Nephron (organoid): Measurements from ENCODE around the gene ADM5.

Experiments
- H3K27ac Mint-ChIP-seq, 3 experiments: 2 replicates each; pipeline ENCODE4 v1.8.0; 2020; ENCODE audit warnings: mixed read lengths in 3 of 3, mild to moderate bottlenecking in 2 of 3, moderate library complexity in 1 of 3
- H3K27me3 Mint-ChIP-seq: 2 replicates; pipeline ENCODE4 v1.8.0; 2021; ENCODE audit warnings: low read depth, mild to moderate bottlenecking, moderate library complexity, mixed read lengths
- H3K36me3 Mint-ChIP-seq: 2 replicates; pipeline ENCODE4 v1.8.0; 2020; ENCODE audit warnings: low read depth, mixed read lengths
- H3K4me1 Mint-ChIP-seq: 2 replicates; pipeline ENCODE4 v1.8.0; 2020; ENCODE audit warnings: mixed read lengths
- H3K4me3 Mint-ChIP-seq, 3 experiments: 2 replicates each; pipeline ENCODE4 v1.8.0; 2020; ENCODE audit warnings: mild to moderate bottlenecking in 3 of 3, mixed read lengths in 3 of 3, moderate library complexity in 2 of 3
- H3K9me3 Mint-ChIP-seq: 2 replicates; pipeline ENCODE4 v1.8.0; 2020; ENCODE audit warnings: mixed read lengths
- CTCF ChIP-seq, 3 experiments: fragments of 200-600 bp; sonication (generic); IDR thresholded peaks; one replicate each; pipeline ENCODE4 v1.5.0; 2021; ENCODE audit warnings: antibody characterized with exemption in 3 of 3; ENCODE audit not compliant: unreplicated experiment in 3 of 3

The ADM5 gene

GRCh38 chr19:49696115-49696514 lies 6.7 kb downstream of the ADM5 start:
- H3K27ac Mint-ChIP-seq = no peak overlapping the region
- no peak overlapping the region for H3K4me3 Mint-ChIP-seq
- peaks cover 12% of the 10 kb centered on the region for H3K36me3 Mint-ChIP-seq
- TF ChIP-seq CTCF (IDR thresholded peaks at IDR 0.05; ENCODE audit: unreplicated experiment in 3 of 3) = no peak
- no peaks in the 10 kb centered on the region for H3K27me3 Mint-ChIP-seq
- peaks cover 10% of the 10 kb centered on the region for H3K4me1 Mint-ChIP-seq
- H3K9me3 Mint-ChIP-seq = no peaks in the 10 kb centered on the region

GRCh38 chr19:49696865-49697264 lies 7.5 kb downstream of the ADM5 start:
- TF ChIP-seq CTCF (IDR thresholded peaks at IDR 0.05; ENCODE audit: unreplicated experiment in 3 of 3) = no peak
- H3K9me3 Mint-ChIP-seq = no peaks in the 10 kb centered on the region
- peaks cover 6% of the 10 kb centered on the region for H3K4me1 Mint-ChIP-seq
- H3K27ac Mint-ChIP-seq = no peak overlapping the region
- H3K4me3 Mint-ChIP-seq = no peak overlapping the region
- H3K36me3 Mint-ChIP-seq = peaks cover 12% of the 10 kb centered on the region
- H3K27me3 Mint-ChIP-seq = no peaks in the 10 kb centered on the region

- Mint-ChIP-seq H3K4me1 (no peaks in the 10 kb centered on the region), H3K36me3 (peaks cover 8% of the 10 kb centered on the region), H3K4me3 (no peak overlapping the region), H3K27me3 (no peaks in the 10 kb centered on the region), H3K9me3 (no peaks in the 10 kb centered on the region), H3K27ac (no peak overlapping the region)
- no peak for TF ChIP-seq CTCF (IDR thresholded peaks at IDR 0.05; ENCODE audit: unreplicated experiment in 3 of 3)
Measured at GRCh38 chr19:49699364-49699763, 10.0 kb downstream of the ADM5 start.

- TF ChIP-seq CTCF (IDR thresholded peaks at IDR 0.05; ENCODE audit: unreplicated experiment in 3 of 3) = no peak
- Mint-ChIP-seq H3K4me3 (no peak overlapping the region), H3K9me3 (no peaks in the 10 kb centered on the region), H3K27me3 (no peaks in the 10 kb centered on the region), H3K4me1 (no peaks in the 10 kb centered on the region), H3K27ac (no peak overlapping the region), H3K36me3 (peaks cover 8% of the 10 kb centered on the region)
Measured at GRCh38 chr19:49700563-49700962, 11.2 kb downstream of the ADM5 start.

- Mint-ChIP-seq H3K9me3 (no peaks in the 10 kb centered on the region), H3K27me3 (no peaks in the 10 kb centered on the region), H3K4me3 (no peak overlapping the region), H3K36me3 (peaks cover 8% of the 10 kb centered on the region), H3K4me1 (no peaks in the 10 kb centered on the region), H3K27ac (no peak overlapping the region)
- no peak for TF ChIP-seq CTCF (IDR thresholded peaks at IDR 0.05; ENCODE audit: unreplicated experiment in 3 of 3)
Measured at GRCh38 chr19:49701271-49701786, 11.9 kb downstream of the ADM5 start.

- no peaks in the 10 kb centered on the region for H3K9me3 Mint-ChIP-seq
- H3K36me3 Mint-ChIP-seq = peaks cover 13% of the 10 kb centered on the region
- no peak for TF ChIP-seq CTCF (IDR thresholded peaks at IDR 0.05; ENCODE audit: unreplicated experiment in 3 of 3)
- H3K4me1 Mint-ChIP-seq = no peaks in the 10 kb centered on the region
- H3K27me3 Mint-ChIP-seq = no peaks in the 10 kb centered on the region
- no peak overlapping the region for H3K4me3 Mint-ChIP-seq
- no peak overlapping the region for H3K27ac Mint-ChIP-seq
Measured at GRCh38 chr19:49704888-49705642, 15.7 kb downstream of the ADM5 start.
